GM23248 (cell line): ENCODE results near the gene FNDC7. TPM values are rescaled to one million over a fixed set of nuclear protein-coding genes. Genes with fewer than 3 reads are reported as not detected.

ENCODE experiments used
- DNase-seq: peaks from one replicate; pipeline ENCODE4 v3.0.0-alpha.2; 2015
- H2AFZ ChIP-seq: fragments of 200-600 bp; sonication (generic); 2 replicates; pipeline ENCODE4 v1.6.1; 2016; ENCODE audit warnings: antibody characterized with exemption
- H3F3A ChIP-seq: fragments of 200-600 bp; sonication (generic); 2 replicates; pipeline ENCODE4 v1.6.1; 2016; ENCODE audit warnings: mild to moderate bottlenecking, antibody characterized with exemption, mixed run types; ENCODE audit not compliant: insufficient read depth
- H3K27ac ChIP-seq: fragments of 200-600 bp; sonication (generic); 2 replicates; pipeline ENCODE4 v1.5.1; 2016; ENCODE audit warnings: mild to moderate bottlenecking
- H3K27me3 ChIP-seq: fragments of 200-600 bp; sonication (generic); replicated peaks from 2 replicates; pipeline ENCODE4 v1.6.1; 2016; ENCODE audit warnings: mild to moderate bottlenecking; ENCODE audit not compliant: insufficient read depth
- H3K36me3 ChIP-seq: fragments of 200-600 bp; sonication (generic); 2 replicates; pipeline ENCODE4 v1.6.1; 2016; ENCODE audit warnings: low read depth, mild to moderate bottlenecking
- H3K4me1 ChIP-seq: fragments of 200-600 bp; sonication (generic); 2 replicates; pipeline ENCODE4 v1.6.1; 2016; ENCODE audit warnings: mild to moderate bottlenecking; ENCODE audit not compliant: insufficient read depth
- H3K4me2 ChIP-seq: fragments of 200-600 bp; sonication (generic); one replicate; pipeline ENCODE4 v1.6.1; 2016; ENCODE audit warnings: mild to moderate bottlenecking; ENCODE audit not compliant: unreplicated experiment
- H3K4me3 ChIP-seq: fragments of 200-600 bp; sonication (generic); 2 replicates; pipeline ENCODE4 v1.5.1; 2016; ENCODE audit warnings: mild to moderate bottlenecking
- H3K79me2 ChIP-seq: fragments of 200-600 bp; sonication (generic); 2 replicates; pipeline ENCODE4 v1.6.1; 2016; ENCODE audit warnings: mild to moderate bottlenecking; ENCODE audit not compliant: insufficient read depth
- H3K9ac ChIP-seq: fragments of 200-600 bp; sonication (generic); 2 replicates; pipeline ENCODE4 v1.6.1; 2016; ENCODE audit warnings: mild to moderate bottlenecking
- H3K9me2 ChIP-seq: fragments of 200-600 bp; sonication (generic); 2 replicates; pipeline ENCODE4 v1.6.1; 2016; ENCODE audit warnings: mixed run types, mild to moderate bottlenecking, moderate library complexity; ENCODE audit not compliant: insufficient read depth
- H3K9me3 ChIP-seq: fragments of 200-600 bp; sonication (generic); one replicate; pipeline ENCODE4 v1.6.1; 2017; ENCODE audit warnings: low read depth
- H4K20me1 ChIP-seq: fragments of 200-600 bp; sonication (generic); 2 replicates; pipeline ENCODE4 v1.6.0; 2016; ENCODE audit not compliant: insufficient read depth
- EZH2 ChIP-seq: fragments of 200-600 bp; sonication (generic); IDR thresholded peaks from 2 replicates; pipeline ENCODE4 v1.6.1; 2018; ENCODE audit warnings: antibody characterized with exemption, mild to moderate bottlenecking; ENCODE audit not compliant: insufficient read depth, poor library complexity, severe bottlenecking
- EZH2phosphoT487 ChIP-seq: fragments of 200-600 bp; sonication (generic); IDR thresholded peaks from 2 replicates; pipeline ENCODE4 v1.6.1; 2018; ENCODE audit warnings: antibody characterized with exemption, moderate library complexity, mild to moderate bottlenecking, low read depth; ENCODE audit not compliant: insufficient read depth
- WGBS, 2 experiments: methylation state at CpG; one replicate each; pipeline ENCODE4 v1.1.6; 2015 to 2017; ENCODE audit warnings: low lambda C conversion rate in 2 of 2, low coverage in 1 of 2; ENCODE audit errors: missing lambda C conversion rate in 2 of 2; 5-methylcytosine and 5-hydroxymethylcytosine counted together
- in situ Hi-C: fragments of 300-500 bp; cut with MboI; formaldehyde crosslinking; loops from 2 replicates; pipeline ENCODE4 v1.15.0; 2020
- polyA plus RNA-seq: library from polyadenylated mRNA; unstranded; fragments of >200 nt; fragmentation: Nextera tagmentation; extraction: Ambion mirVana; gene quantifications from 2 replicates; pipeline ENCODE4 v1.2.1, GENCODE V29; 2016
- total RNA-seq: library from RNA; depleted of rRNA; stranded (reverse); fragments of >200 nt; shearing (Covaris generic); gene quantifications from 2 replicates; pipeline ENCODE4 v1.2.3, GENCODE V29; 2014

FNDC7 gene
- total and polyA plus RNA-seq, 2 experiments from 2014 or later: not detected

DNA sequence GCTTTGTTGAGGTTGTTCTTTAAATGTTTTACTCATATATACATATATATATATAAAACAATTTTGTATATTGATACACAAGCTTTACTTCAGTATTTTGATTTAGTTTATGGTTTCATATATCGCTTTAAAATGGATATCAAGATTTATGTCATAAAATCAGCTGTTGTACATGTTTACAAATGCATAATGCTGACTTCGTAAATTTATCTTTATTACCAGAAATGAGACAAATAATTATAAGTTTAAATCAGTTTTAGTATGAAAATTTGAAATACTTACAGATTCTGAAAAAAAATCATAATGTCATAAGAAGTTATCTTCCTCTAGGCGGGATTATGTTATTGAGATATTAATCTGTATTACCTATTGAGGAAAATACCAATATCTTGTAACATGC, 40.7 kb downstream of the FNDC7 start:
- no peak for TF ChIP-seq EZH2
- TF ChIP-seq EZH2phosphoT487: no peak
- H3K36me3 ChIP-seq: peaks cover 37% of the 10 kb centered on the region
- H3K4me1 ChIP-seq: peaks cover 6% of the 10 kb centered on the region; the same call in 1 of the 2 replicates
- H3K9me2 ChIP-seq: no peaks in the 10 kb centered on the region
- no peaks in the 10 kb centered on the region for H3F3A ChIP-seq
- 65 to 66% methylated on average over 3 of the region's 3 CpGs for WGBS, 2 experiments
- H2AFZ ChIP-seq: no peak overlapping the region
- DNase-seq: no peak
- H3K27ac ChIP-seq: no peak overlapping the region
- no peaks in the 10 kb centered on the region for H3K9me3 ChIP-seq
- no peaks in the 10 kb centered on the region for H3K27me3 ChIP-seq
- in situ Hi-C loops: no loop called here
- H4K20me1 ChIP-seq: no peaks in the 10 kb centered on the region
- H3K4me2 ChIP-seq: no peak overlapping the region
- H3K4me3 ChIP-seq: no peak overlapping the region
- H3K9ac ChIP-seq: no peak overlapping the region
- H3K79me2 ChIP-seq: peaks cover 67% of the 10 kb centered on the region

DNA sequence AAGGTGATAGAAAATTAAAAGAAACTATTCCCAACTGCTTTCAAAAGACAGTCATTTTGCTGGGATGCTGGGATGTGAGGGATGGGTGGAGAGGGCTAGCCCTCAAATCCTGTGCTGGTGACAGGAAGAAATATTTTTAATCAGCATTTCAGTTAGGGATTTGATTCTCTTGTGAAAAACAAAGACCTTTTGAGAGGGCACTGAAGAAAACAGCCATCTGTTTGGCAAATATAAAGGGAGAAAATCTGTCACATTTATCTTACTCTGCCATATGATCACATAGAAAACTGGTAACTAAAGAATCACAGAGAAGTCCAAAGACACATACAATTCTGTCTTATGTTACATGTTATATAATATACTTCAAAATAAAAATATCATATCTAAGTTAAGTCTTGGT, 46.1 kb downstream of the FNDC7 start:
- no peaks in the 10 kb centered on the region for H3K4me1 ChIP-seq
- in situ Hi-C loops: no loop called here
- H3K79me2 ChIP-seq: peaks cover 35% of the 10 kb centered on the region
- H3K4me3 ChIP-seq: no peak overlapping the region
- TF ChIP-seq EZH2 (no peak), EZH2phosphoT487 (no peak)
- no peak overlapping the region for H3K27ac ChIP-seq
- no peaks in the 10 kb centered on the region for H3K27me3 ChIP-seq
- H3K9me2 ChIP-seq: no peaks in the 10 kb centered on the region
- no peaks in the 10 kb centered on the region for H3K9me3 ChIP-seq
- H3K4me2 ChIP-seq: no peak overlapping the region
- H3K9ac ChIP-seq: no peak overlapping the region
- H4K20me1 ChIP-seq: no peaks in the 10 kb centered on the region
- H3F3A ChIP-seq: no peaks in the 10 kb centered on the region
- no peak overlapping the region for H2AFZ ChIP-seq
- H3K36me3 ChIP-seq: peaks cover 55% of the 10 kb centered on the region
- DNase-seq: no peak

DNA sequence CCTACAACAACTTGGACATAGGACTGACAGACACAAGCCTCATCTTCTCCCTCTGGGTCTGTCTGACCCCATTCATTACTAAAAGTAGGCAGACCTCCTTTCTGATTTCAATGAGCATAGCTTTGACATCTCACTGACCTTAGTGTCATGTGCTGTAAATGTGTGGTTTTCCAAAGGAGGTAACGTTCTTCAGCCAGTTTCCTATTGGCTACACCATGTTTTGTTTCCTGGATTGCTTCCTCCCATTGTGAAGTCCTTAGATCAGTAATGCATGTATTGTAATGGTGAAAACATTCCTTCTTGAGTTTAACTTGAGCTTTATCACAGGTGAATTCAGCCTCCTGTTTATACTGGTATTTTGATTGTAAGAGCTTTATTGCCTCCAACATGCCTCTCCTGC, 54.4 kb downstream of the FNDC7 start:
- no peaks in the 10 kb centered on the region for H3K4me1 ChIP-seq
- H3K4me2 ChIP-seq: no peak overlapping the region
- H2AFZ ChIP-seq: no peak overlapping the region
- no peaks in the 10 kb centered on the region for H3K9me2 ChIP-seq
- H3K27me3 ChIP-seq: no peaks in the 10 kb centered on the region
- 0 out of 2 replicates have a peak, but pooled peaks cover 4% of the 10 kb centered on the region for H3F3A ChIP-seq
- 25 to 44% methylated on average over 1 of the region's 1 CpG for WGBS, 2 experiments
- in situ Hi-C loops: no loop called here
- no peak for TF ChIP-seq EZH2phosphoT487
- no peak for TF ChIP-seq EZH2
- peaks cover 24% of the 10 kb centered on the region for H3K36me3 ChIP-seq
- peaks cover 53% of the 10 kb centered on the region for H3K79me2 ChIP-seq
- no peak overlapping the region for H3K27ac ChIP-seq
- no peaks in the 10 kb centered on the region for H4K20me1 ChIP-seq
- H3K9ac ChIP-seq: no peak overlapping the region
- H3K9me3 ChIP-seq: no peaks in the 10 kb centered on the region
- DNase-seq: no peak
- H3K4me3 ChIP-seq: no peak overlapping the region

DNA sequence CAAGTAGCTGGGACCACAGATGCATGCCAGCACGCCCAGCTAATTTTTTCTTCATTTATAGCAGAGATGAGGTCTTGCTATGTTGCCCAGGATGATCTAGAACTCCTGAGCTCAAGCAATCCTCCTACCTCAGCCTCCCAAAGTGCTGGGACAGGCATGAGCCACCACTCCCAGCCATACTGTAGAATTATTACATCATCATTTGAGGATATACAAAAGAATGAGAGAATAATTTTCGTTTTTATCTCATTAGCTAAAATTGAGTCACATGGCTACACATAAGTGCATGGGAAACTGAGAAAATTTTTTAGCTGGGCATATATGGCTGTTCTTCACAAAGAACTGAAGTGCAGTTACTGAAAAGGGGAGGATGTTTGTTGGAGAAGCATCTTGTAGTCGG, 55.0 kb downstream of the FNDC7 start:
- Histone ChIP-seq H3K79me2 (peaks cover 52% of the 10 kb centered on the region), H3K4me1 (no peaks in the 10 kb centered on the region), H3K27ac (no peak overlapping the region), H3K4me3 (no peak overlapping the region), H3K9ac (no peak overlapping the region), H3K9me2 (no peaks in the 10 kb centered on the region), H3K36me3 (peaks cover 22% of the 10 kb centered on the region), H3K27me3 (no peaks in the 10 kb centered on the region), H4K20me1 (no peaks in the 10 kb centered on the region), H3K4me2 (no peak overlapping the region), H2AFZ (no peak overlapping the region), H3K9me3 (no peaks in the 10 kb centered on the region), H3F3A (0 out of 2 replicates have a peak, but pooled peaks cover 4% of the 10 kb centered on the region)
- WGBS, 2 experiments: 71 to 79% methylated on average over 3 of the region's 3 CpGs
- TF ChIP-seq EZH2phosphoT487: no peak
- TF ChIP-seq EZH2: no peak
- no peak for DNase-seq
- in situ Hi-C loops: no loop called here

DNA sequence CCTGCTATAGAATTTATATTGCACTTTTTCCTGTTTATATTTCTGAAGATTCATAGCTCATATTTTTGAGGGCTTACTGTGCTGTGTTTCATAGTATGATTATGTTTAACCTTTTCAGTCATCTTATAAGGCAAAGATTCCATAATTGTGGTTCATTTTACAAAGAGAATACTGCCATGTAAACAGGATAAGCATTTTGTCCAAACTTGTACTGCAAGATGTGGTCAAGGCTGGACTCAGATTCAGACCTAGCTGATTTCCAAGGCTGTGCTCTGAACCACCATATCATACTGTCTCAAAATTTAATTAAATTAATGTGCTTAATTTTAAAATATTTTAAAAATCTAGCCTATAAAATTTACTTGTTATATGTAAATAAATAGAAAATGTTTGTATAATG, 65.1 kb downstream of the FNDC7 start:
- no peak overlapping the region for H2AFZ ChIP-seq
- in situ Hi-C loops: no loop called here
- H3K79me2 ChIP-seq: 0 out of 2 replicates have a peak, but pooled peaks cover 6% of the 10 kb centered on the region
- H4K20me1 ChIP-seq: 0 out of 2 replicates have a peak, but pooled peaks cover 3% of the 10 kb centered on the region
- no peaks in the 10 kb centered on the region for H3F3A ChIP-seq
- no peak overlapping the region for H3K4me3 ChIP-seq
- TF ChIP-seq EZH2 (no peak), EZH2phosphoT487 (no peak)
- no peaks in the 10 kb centered on the region for H3K27me3 ChIP-seq
- no peaks in the 10 kb centered on the region for H3K4me1 ChIP-seq
- DNase-seq: no peak
- H3K36me3 ChIP-seq: peaks cover 74% of the 10 kb centered on the region
- H3K9me2 ChIP-seq: no peaks in the 10 kb centered on the region
- H3K9me3 ChIP-seq: no peaks in the 10 kb centered on the region
- no peak overlapping the region for H3K9ac ChIP-seq
- H3K4me2 ChIP-seq: no peak overlapping the region
- no peak overlapping the region for H3K27ac ChIP-seq
